A549 (cell line): ENCODE data around the gene TGFB3. TPM values are rescaled to one million over a fixed set of nuclear protein-coding genes. Genes with fewer than 3 reads are reported as not detected.

Source experiments
- ATAC-seq, 2 experiments: fragments of 200-7000 bp in 1 of 2; fragments of >200 bp in 1 of 2; cut with Nextera tagmentation in 1 of 2; cut with Tn5 transposase in 1 of 2; 3 replicates each; pipeline versions ENCODE4 v1.8.0 to v1.9.1; 2018 to 2020; ENCODE audit warnings: mild to moderate bottlenecking in 1 of 2, moderate library complexity in 1 of 2
- CTCF ChIA-PET: fragments of 300-600 bp; sonication (Branson Sonifier 250); formaldehyde crosslinking; extraction: SDS; loops from one replicate; lab custom pipeline; 2021; ENCODE audit warnings: antibody characterized with exemption, inconsistent platforms; lab: Yijun Ruan, JAX
- POLR2A ChIA-PET: fragments of 350-600 bp; formaldehyde crosslinking; extraction: SDS; loops from one replicate; lab custom pipeline; 2021; ENCODE audit warnings: antibody characterized with exemption, inconsistent platforms; lab: Yijun Ruan, JAX
- DNase-seq, 2 experiments: peaks; one replicate each; pipeline versions ENCODE4 v3.0.0 to v3.0.0-alpha.2; 2011 to 2016; ENCODE audit warnings: low read depth in 1 of 2, low spot score in 1 of 2
- FAIRE-seq: peaks from 2 replicates; lab custom pipeline; 2011; peaks lifted over from hg19 to GRCh38; lab: Jason Lieb, UNC
- H3K27ac ChIP-seq, 2 experiments: fragments of >200 bp; sonication (Bioruptor Twin); formaldehyde crosslinking; 3 replicates each; pipeline ENCODE4 v1.5.1; 2016 to 2017
- H3K4me1 ChIP-seq: fragments of >200 bp; sonication (Bioruptor Twin); formaldehyde crosslinking; 3 replicates; pipeline ENCODE4 v1.6.1; 2016
- H3K4me2 ChIP-seq: fragments of >200 bp; sonication (Bioruptor Twin); formaldehyde crosslinking; 3 replicates; pipeline ENCODE4 v1.6.1; 2016
- H3K4me3 ChIP-seq: fragments of >200 bp; sonication (Bioruptor Twin); formaldehyde crosslinking; 3 replicates; pipeline ENCODE4 v1.5.1; 2016
- H3K9me3 ChIP-seq: fragments of >200 bp; sonication (Bioruptor Twin); formaldehyde crosslinking; 3 replicates; pipeline ENCODE4 v1.6.1; 2016
- BHLHE40 ChIP-seq: IDR thresholded peaks from 2 replicates; pipeline ENCODE4 v1.6.1; 2012; ENCODE audit warnings: low read depth, low read length, inconsistent platforms
- CBX2 ChIP-seq: fragments of 200-600 bp; sonication (generic); IDR thresholded peaks from 2 replicates; pipeline ENCODE4 v1.6.1; 2016; ENCODE audit warnings: low read depth, mild to moderate bottlenecking, borderline replicate concordance
- CHD4 ChIP-seq: fragments of 200-600 bp; sonication (generic); IDR thresholded peaks from 2 replicates; pipeline ENCODE4 v1.6.1; 2016; ENCODE audit warnings: antibody characterized with exemption, mild to moderate bottlenecking, borderline replicate concordance
- CTCF ChIP-seq: fragments of >200 bp; sonication (Bioruptor Twin); formaldehyde crosslinking; IDR thresholded peaks from 3 replicates; pipeline ENCODE4 v1.5.1; 2016
- ELK1 ChIP-seq: fragments of 150-350 bp; IDR thresholded peaks from 2 replicates; pipeline ENCODE4 v1.6.1; 2014; ENCODE audit warnings: low read depth, mild to moderate bottlenecking, low read length
- ESRRA ChIP-seq: fragments of 150-350 bp; IDR thresholded peaks from 2 replicates; pipeline ENCODE4 v1.6.1; 2014; ENCODE audit warnings: mild to moderate bottlenecking, low read length, borderline replicate concordance
- FOSB ChIP-seq: fragments of 250-450 bp; sonication (Bioruptor Pico); IDR thresholded peaks from 2 replicates; pipeline ENCODE4 v1.5.0; 2020; ENCODE audit warnings: mild to moderate bottlenecking, moderate library complexity
- FOSL2 ChIP-seq, 2 experiments: fragments of 450-650 bp in 1 of 2; fragments of >200 bp in 1 of 2; sonication (Bioruptor Twin) in 1 of 2; formaldehyde crosslinking; IDR thresholded peaks; 2 replicates each; pipeline versions ENCODE4 v1.5.0 to v1.6.1; 2016 to 2020; ENCODE audit warnings: mild to moderate bottlenecking in 1 of 2, moderate library complexity in 1 of 2
- GATA3 ChIP-seq: IDR thresholded peaks from 2 replicates; pipeline ENCODE4 v1.6.1; 2012; ENCODE audit warnings: borderline replicate concordance
- HES2 ChIP-seq: fragments of >200 bp; sonication (Bioruptor Twin); formaldehyde crosslinking; IDR thresholded peaks from 2 replicates; pipeline ENCODE4 v1.6.1; 2016
- HEYL ChIP-seq: fragments of 250-450 bp; sonication (Bioruptor Pico); IDR thresholded peaks from 2 replicates; pipeline ENCODE4 v1.8.0; 2021; ENCODE audit warnings: mild to moderate bottlenecking, moderate library complexity
- HMGXB4 ChIP-seq: fragments of 250-450 bp; sonication (Bioruptor Pico); IDR thresholded peaks from 2 replicates; pipeline ENCODE4 v1.5.0; 2021; ENCODE audit warnings: mild to moderate bottlenecking, moderate library complexity, borderline replicate concordance
- JUNB ChIP-seq: fragments of >200 bp; sonication (Bioruptor Twin); formaldehyde crosslinking; IDR thresholded peaks from 2 replicates; pipeline ENCODE4 v1.6.1; 2016
- KDM5A ChIP-seq: fragments of 200-600 bp; sonication (generic); IDR thresholded peaks from 2 replicates; pipeline ENCODE4 v1.6.1; 2016; ENCODE audit warnings: antibody characterized with exemption, mild to moderate bottlenecking
- MAZ ChIP-seq: fragments of 150-350 bp; IDR thresholded peaks from 2 replicates; pipeline ENCODE4 v1.6.1; 2014; ENCODE audit warnings: antibody characterized with exemption, low read depth, low read length, borderline replicate concordance
- NFE2L2 ChIP-seq: fragments of 150-350 bp; conservative IDR thresholded peaks from 2 replicates; pipeline ENCODE4 v1.6.1; 2014; ENCODE audit warnings: low read length
- NPAS2 ChIP-seq: fragments of 250-450 bp; sonication (Bioruptor Pico); IDR thresholded peaks from 2 replicates; pipeline ENCODE4 v1.8.0; 2022; ENCODE audit warnings: mild to moderate bottlenecking, moderate library complexity, borderline replicate concordance
- NR3C1 ChIP-seq: fragments of >200 bp; sonication (Bioruptor Twin); formaldehyde crosslinking; IDR thresholded peaks from 3 replicates; pipeline ENCODE4 v1.6.1; 2017
- PHF8 ChIP-seq: fragments of 200-600 bp; sonication (generic); IDR thresholded peaks from 2 replicates; pipeline ENCODE4 v1.6.1; 2016; ENCODE audit warnings: low read depth, mild to moderate bottlenecking, antibody characterized with exemption, moderate library complexity, borderline replicate concordance
- RAD21 ChIP-seq, 2 experiments: fragments of >200 bp in 1 of 2; sonication (Bioruptor Twin) in 1 of 2; formaldehyde crosslinking in 1 of 2; IDR thresholded peaks in 1 of 2; conservative IDR thresholded peaks in 1 of 2; 2 replicates in 1 of 2; 3 replicates in 1 of 2; pipeline ENCODE4 v1.6.1; 2012 to 2018; ENCODE audit warnings: inconsistent platforms in 1 of 2
- RNF2 ChIP-seq: fragments of 200-600 bp; sonication (generic); IDR thresholded peaks from 2 replicates; pipeline ENCODE4 v1.6.1; 2016; ENCODE audit warnings: low read depth, mild to moderate bottlenecking, antibody characterized with exemption, moderate library complexity, borderline replicate concordance
- SMC3 ChIP-seq: fragments of >200 bp; sonication (Bioruptor Twin); formaldehyde crosslinking; IDR thresholded peaks from 3 replicates; pipeline ENCODE4 v1.6.1; 2018; ENCODE audit warnings: inconsistent platforms
- SREBF2 ChIP-seq: fragments of 450-650 bp; IDR thresholded peaks from 2 replicates; pipeline ENCODE4 v1.6.1; 2014; ENCODE audit warnings: mild to moderate bottlenecking, moderate library complexity
- TP53 ChIP-seq: fragments of 250-450 bp; sonication (Bioruptor Pico); IDR thresholded peaks from 2 replicates; pipeline ENCODE4 v1.5.0; 2021; ENCODE audit warnings: mild to moderate bottlenecking, moderate library complexity
- USF2 ChIP-seq: fragments of 450-650 bp; IDR thresholded peaks from 2 replicates; pipeline ENCODE4 v1.6.1; 2014; ENCODE audit warnings: antibody characterized with exemption
- ZFP36 ChIP-seq: fragments of 450-650 bp; IDR thresholded peaks from 2 replicates; pipeline ENCODE4 v1.6.1; 2014; ENCODE audit warnings: borderline replicate concordance; ENCODE audit not compliant: partially characterized antibody
- ZSCAN20 ChIP-seq: fragments of 250-450 bp; sonication (Bioruptor Pico); IDR thresholded peaks from 2 replicates; pipeline ENCODE4 v1.8.0; 2022; ENCODE audit warnings: mild to moderate bottlenecking, moderate library complexity
- WGBS: methylation state at CpG from one replicate; pipeline ENCODE4 v1.1.6; 2017; ENCODE audit errors: missing lambda C conversion rate; 5-methylcytosine and 5-hydroxymethylcytosine counted together
- polyA plus RNA-seq, 4 experiments: library from polyadenylated mRNA; depleted of rRNA in 3 of 4; stranded (reverse); fragments of >200 nt; fragmentation: RNase III in 1 of 4; extraction: RNeasy Plus Mini Kit Qiagen cat#74134 plus additional on column Dnase treatment in 1 of 4; gene quantifications; 2 replicates in 3 of 4; 3 replicates in 1 of 4; pipeline ENCODE4 v1.2.3, GENCODE V29; 2011 to 2017

The TGFB3 gene
- polyA plus RNA-seq, 2 of the 4 experiments (the other 2 are of a cell fraction), result 1.3 to 2.0 TPM

GRCh38 chr14:75996488-75996887 is 14.7 kb upstream of the TGFB3 start (continued):
- no peak for TF ChIP-seq MAZ
- no peak for TF ChIP-seq ZFP36
- TF ChIP-seq FOSB (CRISPR knock-in tag), result no peak
- no peak for TF ChIP-seq HEYL (CRISPR knock-in tag)

GRCh38 chr14:75995372-75996041 is 13.7 kb upstream of the TGFB3 start:
- FAIRE-seq (no peak), ATAC-seq (no peak), DNase-seq (no peak)
- H3K9me3 ChIP-seq, result no peaks in the 10 kb centered on the region
- no peak overlapping the region for H3K4me2 ChIP-seq
- no peaks in the 10 kb centered on the region for H3K4me1 ChIP-seq
- POLR2A ChIA-PET, result no interaction called here
- H3K4me3 ChIP-seq, result no peak overlapping the region
- no peak overlapping the region for H3K27ac ChIP-seq
- TF ChIP-seq BHLHE40 (no peak), RAD21 (conservative IDR thresholded peaks at IDR 0.05 in 1 of 2, IDR thresholded peaks at IDR 0.05 in 1 of 2) (no peak), JUNB (no peak), TP53 (CRISPR knock-in tag) (no peak), CTCF (no peak), NFE2L2 (no peak), CBX2 (no peak), HMGXB4 (no peak), GATA3 (no peak), CHD4 (no peak), ZSCAN20 (CRISPR knock-in tag) (no peak), FOSL2 (IDR thresholded peaks at IDR 0.05) (no peak), FOSL2 (CRISPR knock-in tag; IDR thresholded peaks at IDR 0.05) (no peak), ELK1 (no peak), KDM5A (no peak), SMC3 (no peak)
- 92% methylated on average over 17 of the region's 17 CpGs for WGBS
- CTCF ChIA-PET, result interaction anchor here (0.6 to 2.9 kb wide), 5 partner anchors 13 to 370 kb away, joined by 3 to 16 read pairs (median 4); partner anchors contain the start of gene TGFB3

- Histone ChIP-seq H3K4me2 (no peak overlapping the region), H3K27ac (no peak overlapping the region), H3K9me3 (no peaks in the 10 kb centered on the region), H3K4me3 (no peak overlapping the region), H3K4me1 (0 out of 3 replicates have a peak, but pooled peaks cover 7% of the 10 kb centered on the region)
- ChIA-PET CTCF (interaction anchor here (1.2 to 2.9 kb wide), 3 partner anchors 11 to 394 kb away, joined by 3 to 16 read pairs (median 6); partner anchors contain the start of gene TGFB3), POLR2A (no interaction called here)
- no peak for DNase-seq
- no peak for TF ChIP-seq USF2
- no peak for TF ChIP-seq HES2
- no peak for TF ChIP-seq ESRRA
- no peak for TF ChIP-seq GATA3
- no peak for TF ChIP-seq PHF8
- no peak for TF ChIP-seq RNF2
- TF ChIP-seq SREBF2, result no peak
- no peak for TF ChIP-seq ZFP36
- TF ChIP-seq JUNB, result no peak
- TF ChIP-seq NPAS2 (CRISPR knock-in tag), result no peak
- TF ChIP-seq NR3C1, result no peak
- TF ChIP-seq ZSCAN20 (CRISPR knock-in tag), result no peak
- no peak for ATAC-seq
- no peak for FAIRE-seq
- WGBS, result 91% methylated on average over 1 of the region's 1 CpG
These were observed 11.8 kb upstream of the TGFB3 start for GRCh38 chr14:75993567-75994041.
